Right renal cortex interstitium (tissue), 3 donors: ENCODE data around the gene CCDC91. TPM values are rescaled to one million over a fixed set of nuclear protein-coding genes. Genes with fewer than 3 reads are reported as not detected.
A peak's percentile ranks its signal among the peaks of the same experiment; 100 is the strongest.

Source experiments
- DNase-seq, 3 donors: peaks; one replicate each; pipeline ENCODE4 v3.0.0-alpha.2; 2013; ENCODE audit warnings: low read depth in 3 of 3, low spot score in 2 of 3
- polyA plus RNA-seq, 3 donors: library from polyadenylated mRNA; unstranded; fragments of 120-200 nt; gene quantifications; one replicate each; pipeline ENCODE4 v1.2.1, GENCODE V29; 2013; ENCODE audit not compliant: insufficient read length in 3 of 3

The CCDC91 gene
- polyA plus RNA-seq, 3 donors, result 34.3 to 37.2 (median 34.7) TPM

DNA sequence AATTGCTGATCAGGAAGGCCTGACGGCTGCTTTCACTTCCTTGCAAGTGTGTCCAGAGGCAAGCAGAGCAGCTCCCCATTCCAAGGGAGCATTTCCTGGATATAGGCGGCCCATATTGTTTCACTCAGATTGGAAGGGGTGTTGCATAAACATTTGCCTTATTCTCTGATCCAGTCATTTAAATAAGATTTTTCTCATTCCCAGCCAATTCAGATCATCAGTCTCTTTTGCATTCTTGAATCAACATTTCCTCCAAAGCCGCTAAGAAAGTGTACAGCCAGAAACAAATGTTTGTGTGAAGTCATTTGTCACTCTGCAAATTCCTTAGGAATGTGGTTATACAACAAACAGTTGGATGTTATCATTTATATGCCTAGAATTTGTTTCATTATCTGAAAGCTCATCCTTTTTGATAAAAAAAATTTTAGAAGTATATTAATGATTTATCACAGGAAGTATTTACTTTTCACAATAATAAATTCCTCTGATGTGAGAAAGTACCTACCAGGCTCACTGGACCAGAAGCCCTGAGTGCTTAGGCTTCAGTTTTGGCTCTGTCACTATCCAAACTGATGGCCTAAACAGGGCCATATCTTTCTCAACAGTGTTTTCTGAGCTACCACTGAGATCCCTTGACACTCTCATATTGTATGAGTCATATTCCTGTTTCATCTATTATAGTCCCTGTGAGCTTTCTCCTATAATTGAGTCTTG, 379.6 kb downstream of the CCDC91 start:
- DNase-seq, result peak; percentile 25 to 48 (median 41)

DNA sequence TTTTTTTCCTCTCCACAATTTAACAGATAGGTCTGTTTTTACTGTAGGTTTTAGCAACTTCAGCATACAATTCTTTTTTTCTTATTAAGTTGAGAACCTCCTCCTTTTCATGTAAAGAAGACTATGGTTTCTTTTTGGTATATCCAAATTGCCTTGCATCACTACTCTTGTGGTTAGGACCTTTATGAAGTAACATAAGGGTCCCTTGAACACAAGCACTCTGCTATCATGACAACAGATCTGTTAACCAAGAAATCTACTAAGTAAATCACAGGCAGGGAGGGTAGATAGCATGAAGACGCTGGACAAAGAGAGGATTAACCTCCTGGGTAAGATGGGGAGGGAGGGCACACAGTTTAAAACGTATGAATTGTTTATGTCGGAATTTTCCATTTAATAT, 380.6 kb downstream of the CCDC91 start:
- no peak for DNase-seq

DNA sequence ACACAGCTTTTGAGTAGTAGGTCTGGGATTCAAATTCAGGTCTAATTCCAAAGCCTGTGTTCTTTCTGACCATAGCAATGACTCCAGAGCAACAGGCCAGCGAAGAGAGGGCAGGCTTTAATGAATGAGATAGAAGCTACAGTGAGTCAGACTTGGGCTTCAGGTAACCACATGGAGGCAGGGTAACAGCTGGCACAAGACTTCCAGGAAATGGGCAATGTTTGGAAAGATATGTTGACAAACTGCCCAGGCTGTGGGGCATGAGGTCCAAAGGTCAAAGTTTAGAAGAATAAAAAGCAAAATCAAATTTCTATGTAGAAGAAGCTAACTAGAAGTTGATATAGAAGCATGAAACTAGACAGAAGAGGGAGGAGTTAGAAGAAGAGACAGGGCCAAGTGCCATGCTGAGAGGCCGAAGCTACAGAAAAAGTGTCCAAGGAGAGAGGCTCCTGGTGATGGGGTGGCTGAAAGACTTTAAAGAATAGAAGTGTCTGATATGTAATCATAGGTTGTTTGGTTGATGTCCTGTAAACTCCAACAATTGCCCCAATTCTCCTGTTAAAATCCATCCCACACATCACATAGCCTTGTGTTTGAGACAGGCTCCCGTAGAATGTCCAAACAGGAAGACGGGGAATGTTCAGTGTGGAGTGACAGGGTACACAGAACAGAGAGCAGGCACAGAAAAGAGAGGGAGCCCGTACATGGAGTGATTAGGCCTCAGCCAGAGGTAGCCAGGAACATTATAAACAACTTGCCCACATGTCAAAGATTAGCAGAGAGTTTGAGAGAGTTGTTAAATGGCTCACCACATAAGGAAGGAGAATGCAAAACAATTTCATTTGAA, 384.7 kb downstream of the CCDC91 start:
- DNase-seq, result no peak

DNA sequence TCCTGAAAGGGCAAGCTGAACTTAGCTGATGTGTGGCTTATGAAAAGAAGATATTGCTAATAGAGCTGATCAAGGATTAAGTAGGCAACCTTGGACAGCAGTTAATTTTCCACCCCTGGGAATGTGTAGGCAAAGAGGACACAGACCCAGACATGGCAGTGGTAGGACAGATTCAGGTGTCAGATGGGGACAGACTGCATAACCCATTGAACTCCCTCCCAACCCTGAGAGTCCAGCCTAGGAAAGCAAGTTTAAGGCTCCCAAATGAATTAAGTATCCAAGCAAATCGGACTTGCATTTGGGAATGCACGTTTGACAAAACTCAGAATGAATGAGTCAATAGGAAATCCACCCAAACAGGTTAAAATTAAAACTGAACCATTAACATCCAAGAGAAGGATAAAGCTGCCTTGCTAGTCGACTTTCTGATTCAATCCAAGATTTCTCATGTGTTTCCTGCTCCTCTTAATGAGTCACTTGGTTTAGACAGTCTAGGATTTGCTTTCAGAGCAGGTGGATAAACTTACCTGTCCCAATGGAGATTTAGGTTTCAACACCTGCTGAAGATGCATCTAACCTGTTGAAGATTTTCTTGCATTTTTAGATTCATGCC, 385.4 kb downstream of the CCDC91 start:
- no peak for DNase-seq

DNA sequence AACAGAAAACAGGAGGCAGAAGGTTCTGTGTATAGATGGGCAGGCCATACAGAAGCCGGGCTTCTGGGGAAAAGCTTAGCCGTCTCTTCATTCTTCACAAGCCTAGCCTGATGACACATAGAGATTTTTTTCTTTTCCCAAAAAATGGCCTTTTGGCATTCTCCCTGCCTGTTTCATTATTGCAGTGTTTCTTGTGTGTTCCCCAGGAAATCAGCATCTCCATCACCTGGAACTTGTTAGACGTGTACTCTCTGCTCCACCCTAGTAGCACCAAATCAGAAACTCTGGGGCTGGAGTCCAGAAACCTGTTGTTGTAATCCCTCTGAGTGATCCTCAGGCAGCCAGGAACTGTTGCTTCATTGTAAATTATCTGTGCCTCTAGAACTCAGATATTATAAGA, 388.1 kb downstream of the CCDC91 start:
- no peak for DNase-seq

DNA sequence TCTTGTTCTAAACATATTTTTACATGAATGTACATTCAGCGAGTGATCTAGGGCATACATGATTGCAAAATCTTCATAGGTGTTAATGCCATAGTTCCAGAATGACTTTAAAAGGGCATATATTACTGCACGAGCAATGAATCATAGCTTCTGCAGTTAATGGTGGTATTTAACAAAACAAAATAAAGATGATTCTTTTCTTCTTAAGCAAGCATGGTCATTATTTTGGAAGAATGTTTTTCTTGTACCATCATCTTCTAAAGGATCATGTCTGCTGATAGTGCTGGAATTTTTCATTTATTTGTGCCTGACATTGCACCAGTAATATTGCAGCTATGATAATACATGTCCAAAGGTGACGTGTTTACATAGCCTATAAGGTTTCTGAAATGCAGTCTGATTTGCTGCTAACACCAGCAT, 388.6 kb downstream of the CCDC91 start:
- no peak for DNase-seq

DNA sequence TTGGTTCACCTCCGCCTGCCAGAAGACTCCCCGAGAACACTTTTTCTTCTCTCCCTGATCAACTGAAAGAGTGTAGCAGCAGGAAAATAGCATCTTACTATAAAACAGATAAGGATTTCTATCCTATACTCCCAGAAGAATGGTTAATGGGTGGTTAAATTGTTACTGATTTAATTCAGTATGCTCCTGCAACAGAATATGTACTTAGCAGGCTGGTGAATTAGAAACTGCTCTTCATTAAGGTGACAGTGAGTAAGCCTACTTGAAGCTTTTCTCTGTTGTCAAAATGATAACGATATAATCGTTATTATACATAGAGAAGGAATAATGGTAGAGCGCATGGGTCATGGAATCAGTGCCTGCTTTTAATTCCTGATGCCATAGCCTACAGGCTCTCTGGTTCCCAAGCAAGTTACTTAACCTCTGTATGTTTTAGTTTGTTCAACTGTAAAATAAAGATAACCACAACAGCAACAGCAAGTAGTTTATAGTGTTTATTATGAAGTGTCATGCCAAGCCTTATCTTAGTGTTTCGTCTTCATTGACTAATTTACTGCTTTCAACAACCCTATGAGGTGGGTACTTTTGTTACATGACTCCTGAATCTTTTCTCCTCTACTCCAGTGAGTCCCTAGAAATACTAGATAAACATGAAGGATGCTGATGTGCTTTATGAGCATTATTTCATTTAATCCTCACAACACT, 392.6 kb downstream of the CCDC91 start:
- DNase-seq, result no peak

DNA sequence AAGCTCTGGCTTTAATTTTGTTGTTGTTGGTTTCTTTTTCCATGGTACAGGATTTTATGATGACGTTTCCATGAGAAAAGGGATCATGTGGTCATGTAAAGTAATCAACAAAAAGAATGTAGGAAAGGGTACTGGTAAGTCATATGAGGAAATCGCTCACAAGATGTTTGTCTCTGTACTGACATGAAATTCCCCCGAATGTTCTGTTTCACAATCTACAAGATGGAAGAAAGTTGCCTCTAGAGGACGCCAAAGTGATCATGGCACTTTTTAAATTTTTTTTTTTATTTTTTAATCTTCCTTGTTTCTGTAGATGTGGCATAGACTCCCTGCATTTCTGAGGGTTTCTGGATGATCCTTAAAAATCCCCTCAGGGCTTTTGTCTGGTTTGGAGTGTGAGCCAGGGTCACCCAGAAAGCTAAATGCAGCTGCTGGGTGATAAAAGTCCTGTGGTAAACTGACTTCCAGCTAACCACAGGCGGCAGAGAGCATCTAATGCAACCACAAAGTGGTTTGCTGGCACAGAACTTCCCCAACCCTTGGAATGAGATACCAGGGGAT, 393.5 kb downstream of the CCDC91 start:
- DNase-seq, result no peak

DNA sequence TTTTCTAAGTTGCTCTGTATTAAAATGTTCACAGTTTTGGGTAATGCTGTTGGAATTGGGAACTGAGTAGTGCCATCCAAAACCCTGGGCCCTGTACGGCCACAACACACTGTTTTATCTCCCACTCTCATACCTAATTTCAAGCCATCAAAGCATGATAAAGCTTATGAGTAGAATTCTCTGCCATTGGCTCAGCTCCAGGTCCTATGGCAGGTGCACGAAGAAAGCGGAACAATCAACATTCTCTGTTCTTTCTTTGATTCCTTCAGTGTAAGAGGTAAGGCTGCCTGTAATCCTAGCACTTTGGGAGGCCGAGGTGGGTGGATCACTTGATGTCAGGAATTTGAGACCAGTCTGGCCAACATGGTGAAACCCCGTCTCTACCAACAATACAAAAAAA, 394.9 kb downstream of the CCDC91 start:
- no peak for DNase-seq

DNA sequence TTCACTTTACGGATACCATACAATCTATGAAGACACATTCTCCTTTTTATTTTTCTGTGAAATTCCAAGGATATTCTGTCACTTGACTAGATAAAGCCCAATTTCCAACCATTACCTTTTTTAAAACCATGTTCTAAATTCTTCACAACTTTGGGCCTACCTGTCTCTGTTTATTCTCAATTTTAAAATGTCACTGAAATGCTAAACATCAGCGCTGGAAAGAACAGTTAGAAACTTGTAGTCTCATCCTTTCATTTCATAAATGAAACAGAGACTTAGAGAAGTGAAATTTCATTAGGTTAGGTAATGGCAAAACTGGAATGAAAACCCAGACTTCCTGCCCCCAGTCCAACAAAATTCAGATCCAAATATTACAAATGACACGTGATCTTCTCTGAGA, 396.2 kb downstream of the CCDC91 start:
- no peak for DNase-seq

DNA sequence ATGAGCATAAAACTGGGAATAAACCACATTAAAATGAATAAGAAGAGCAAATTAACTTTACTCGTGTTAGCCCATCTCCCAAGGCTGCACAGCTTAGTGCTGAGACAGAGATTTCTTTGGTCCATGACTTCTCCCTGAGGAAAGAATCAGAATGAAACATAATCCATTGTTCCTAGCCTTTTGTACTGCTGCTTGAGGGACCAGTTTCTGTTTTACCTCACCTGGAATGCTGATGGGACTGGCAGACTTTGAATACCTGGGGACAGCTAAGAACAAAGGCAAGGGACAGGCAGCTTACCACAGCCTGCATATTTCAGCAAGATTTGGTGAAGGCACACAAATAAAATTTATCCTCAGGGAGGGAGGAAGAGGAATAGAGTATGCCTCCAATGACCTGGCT, 401.6 kb downstream of the CCDC91 start:
- no peak for DNase-seq

Other genes with a start within 250 kb of the CCDC91 start
- 1 to 10 TPM in 2 of 3 donors, under 1 TPM in 1; 0.83 to 1.3 (median 1.0) TPM for gene PTHLH, start 217.7 kb upstream of the CCDC91 start, polyA plus RNA-seq